Measurements from ENCODE around the gene IFNB1.

IFNB1 gene

GRCh38 chr9:21082671-21083070 is 4.9 kb upstream of the IFNB1 start:
- no peaks in the 10 kb centered on the region for H3K36me3 ChIP-seq
- no peak overlapping the region for H3K27ac ChIP-seq
- H3K9me3 ChIP-seq = no peaks in the 10 kb centered on the region
- no peaks in the 10 kb centered on the region for H3K27me3 ChIP-seq
- no peak for TF ChIP-seq CTCF (IDR thresholded peaks at IDR 0.05)
- no peak overlapping the region for H3K4me3 ChIP-seq (ENCODE audit: low read depth in 1 of 2, low read length in 1 of 2)
- peaks cover 7 to 10% of the 10 kb centered on the region in 2 experiments for H3K4me1 ChIP-seq (ENCODE audit: control insufficient read depth in 1 of 2, insufficient read depth in 1 of 2, low read depth in 1 of 2, low read length in 1 of 2)

GRCh38 chr9:21081999-21082398 is 4.3 kb upstream of the IFNB1 start:
- no peaks in the 10 kb centered on the region for H3K36me3 ChIP-seq
- H3K4me3 ChIP-seq (ENCODE audit: low read depth in 1 of 2, low read length in 1 of 2) = no peak overlapping the region
- TF ChIP-seq CTCF (IDR thresholded peaks at IDR 0.05) = no peak
- H3K27ac ChIP-seq = no peak overlapping the region
- peaks cover 7 to 10% of the 10 kb centered on the region in 2 experiments for H3K4me1 ChIP-seq (ENCODE audit: control insufficient read depth in 1 of 2, insufficient read depth in 1 of 2, low read depth in 1 of 2, low read length in 1 of 2)
- H3K27me3 ChIP-seq = no peaks in the 10 kb centered on the region
- no peaks in the 10 kb centered on the region for H3K9me3 ChIP-seq

GRCh38 chr9:21081451-21081850 is 3.7 kb upstream of the IFNB1 start:
- TF ChIP-seq CTCF (IDR thresholded peaks at IDR 0.05) = no peak
- H3K4me1 ChIP-seq (ENCODE audit: control insufficient read depth in 1 of 2, insufficient read depth in 1 of 2, low read depth in 1 of 2, low read length in 1 of 2) = peaks cover 7 to 10% of the 10 kb centered on the region in 2 experiments
- no peaks in the 10 kb centered on the region for H3K27me3 ChIP-seq
- no peak overlapping the region for H3K4me3 ChIP-seq (ENCODE audit: low read depth in 1 of 2, low read length in 1 of 2)
- no peaks in the 10 kb centered on the region for H3K9me3 ChIP-seq
- no peaks in the 10 kb centered on the region for H3K36me3 ChIP-seq
- no peak overlapping the region for H3K27ac ChIP-seq

GRCh38 chr9:21080793-21081192 is 3.1 kb upstream of the IFNB1 start:
- no peaks in the 10 kb centered on the region for H3K36me3 ChIP-seq
- no peak for TF ChIP-seq CTCF (IDR thresholded peaks at IDR 0.05)
- peaks cover 7 to 10% of the 10 kb centered on the region in 2 experiments for H3K4me1 ChIP-seq (ENCODE audit: control insufficient read depth in 1 of 2, insufficient read depth in 1 of 2, low read depth in 1 of 2, low read length in 1 of 2)
- no peaks in the 10 kb centered on the region for H3K27me3 ChIP-seq
- no peak overlapping the region for H3K27ac ChIP-seq
- no peak overlapping the region for H3K4me3 ChIP-seq (ENCODE audit: low read depth in 1 of 2, low read length in 1 of 2)
- no peaks in the 10 kb centered on the region for H3K9me3 ChIP-seq

- Histone ChIP-seq H3K4me3 (ENCODE audit: low read depth in 1 of 2, low read length in 1 of 2) (no peak overlapping the region), H3K27ac (no peak overlapping the region), H3K9me3 (no peaks in the 10 kb centered on the region), H3K36me3 (no peaks in the 10 kb centered on the region), H3K27me3 (no peaks in the 10 kb centered on the region), H3K4me1 (ENCODE audit: control insufficient read depth in 1 of 2, insufficient read depth in 1 of 2, low read depth in 1 of 2, low read length in 1 of 2) (peaks cover 7 to 10% of the 10 kb centered on the region in 2 experiments)
- TF ChIP-seq CTCF (IDR thresholded peaks at IDR 0.05) = no peak
These were observed 960 bp upstream of the IFNB1 start for GRCh38 chr9:21078702-21079101.

GRCh38 chr9:21075484-21075883 is 2.3 kb downstream of the IFNB1 start:
- H3K4me3 ChIP-seq (ENCODE audit: low read depth in 1 of 2, low read length in 1 of 2) = no peak overlapping the region
- no peaks in the 10 kb centered on the region for H3K36me3 ChIP-seq
- H3K4me1 ChIP-seq (ENCODE audit: control insufficient read depth in 1 of 2, insufficient read depth in 1 of 2, low read depth in 1 of 2, low read length in 1 of 2) = no peaks in the 10 kb centered on the region
- H3K27me3 ChIP-seq = no peaks in the 10 kb centered on the region
- no peak for TF ChIP-seq CTCF (IDR thresholded peaks at IDR 0.05)
- no peak overlapping the region for H3K27ac ChIP-seq
- H3K9me3 ChIP-seq = no peaks in the 10 kb centered on the region

Measured in neutrophil (primary cell).